NK-92 (cell line): ENCODE results near the gene DCAF15.
"Not testable (repeated sequence)": the region's sequence is repeated elsewhere in the genome, so short reads cannot be mapped to it uniquely, and the experiment has no call there.

Experiments
- DNase-seq: peaks from one replicate; lab custom pipeline; 2025; ENCODE audit not compliant: unreplicated experiment; lab: John Stamatoyannopoulos, UW

DCAF15 gene

DNA sequence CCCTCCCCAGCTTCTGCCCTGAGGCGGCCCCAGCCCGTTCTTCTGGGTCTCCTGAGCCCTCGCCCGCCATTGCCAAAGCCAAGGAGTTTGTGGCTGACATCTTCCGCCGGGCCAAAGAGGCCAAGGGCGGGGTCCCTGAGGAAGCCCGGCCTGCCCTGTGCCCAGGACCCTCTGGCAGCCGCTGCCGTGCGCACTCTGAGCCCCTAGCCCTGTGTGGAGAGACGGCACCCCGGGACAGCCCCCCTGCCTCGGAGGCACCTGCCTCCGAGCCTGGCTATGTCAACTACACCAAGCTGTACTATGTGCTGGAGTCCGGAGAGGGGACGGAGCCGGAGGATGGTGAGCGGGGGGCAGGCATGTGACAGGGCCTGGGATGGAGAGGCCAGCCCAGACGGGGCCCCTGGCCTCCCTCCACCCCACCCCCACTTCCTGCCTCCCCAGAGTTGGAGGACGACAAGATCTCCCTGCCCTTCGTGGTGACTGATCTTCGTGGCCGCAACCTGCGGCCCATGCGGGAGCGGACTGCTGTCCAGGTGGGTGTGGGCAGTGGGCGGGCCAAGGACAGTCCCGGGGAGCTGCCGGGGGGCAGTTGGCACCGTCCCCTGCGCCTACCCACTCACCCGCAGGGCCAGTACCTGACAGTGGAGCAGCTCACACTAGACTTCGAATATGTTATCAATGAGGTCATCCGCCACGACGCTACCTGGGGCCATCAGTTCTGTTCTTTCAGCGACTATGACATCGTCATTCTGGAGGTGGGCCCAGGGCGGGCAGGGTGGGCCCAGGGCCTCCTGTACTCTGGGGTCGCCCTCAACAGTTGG, 7.0 kb downstream of the DCAF15 start:
- DNase-seq: no peak

DNA sequence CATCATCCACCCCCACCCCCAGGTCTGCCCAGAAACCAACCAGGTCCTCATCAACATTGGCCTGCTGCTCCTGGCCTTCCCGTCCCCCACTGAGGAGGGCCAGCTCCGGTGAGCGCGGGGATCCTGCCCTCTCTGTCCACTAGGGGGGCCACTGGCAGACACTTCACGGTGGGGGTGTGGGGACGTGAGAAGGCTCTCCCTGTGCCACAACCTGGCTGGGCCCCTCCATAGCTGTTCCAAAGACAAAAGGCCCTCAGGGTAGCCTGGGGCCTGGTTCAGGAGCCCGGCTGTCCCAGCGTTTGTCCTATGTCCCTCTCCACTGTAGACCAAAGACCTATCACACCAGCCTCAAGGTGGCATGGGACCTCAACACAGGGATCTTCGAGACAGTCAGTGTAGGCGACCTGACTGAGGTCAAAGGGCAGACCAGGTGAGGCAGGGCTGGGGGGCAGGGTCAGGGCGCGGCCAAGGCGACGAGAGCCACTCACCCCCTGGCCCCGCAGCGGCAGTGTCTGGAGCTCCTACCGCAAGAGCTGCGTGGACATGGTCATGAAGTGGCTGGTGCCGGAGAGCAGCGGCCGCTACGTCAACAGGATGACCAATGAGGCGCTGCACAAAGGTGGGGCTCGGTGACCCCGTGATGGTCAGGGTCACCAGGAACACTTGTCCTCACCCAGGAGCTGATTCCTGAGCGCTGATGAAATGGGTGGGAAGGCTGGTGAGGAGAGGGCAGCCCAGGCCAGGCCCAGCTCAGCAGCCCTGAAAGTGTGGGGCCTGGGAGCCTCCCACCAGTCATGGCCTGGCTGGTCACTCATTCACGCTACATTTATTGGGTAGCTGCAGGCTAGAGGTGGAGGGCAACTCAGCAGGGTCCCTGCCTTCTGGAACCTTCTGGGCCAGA, 7.9 kb downstream of the DCAF15 start:
- no peak for DNase-seq

DNA sequence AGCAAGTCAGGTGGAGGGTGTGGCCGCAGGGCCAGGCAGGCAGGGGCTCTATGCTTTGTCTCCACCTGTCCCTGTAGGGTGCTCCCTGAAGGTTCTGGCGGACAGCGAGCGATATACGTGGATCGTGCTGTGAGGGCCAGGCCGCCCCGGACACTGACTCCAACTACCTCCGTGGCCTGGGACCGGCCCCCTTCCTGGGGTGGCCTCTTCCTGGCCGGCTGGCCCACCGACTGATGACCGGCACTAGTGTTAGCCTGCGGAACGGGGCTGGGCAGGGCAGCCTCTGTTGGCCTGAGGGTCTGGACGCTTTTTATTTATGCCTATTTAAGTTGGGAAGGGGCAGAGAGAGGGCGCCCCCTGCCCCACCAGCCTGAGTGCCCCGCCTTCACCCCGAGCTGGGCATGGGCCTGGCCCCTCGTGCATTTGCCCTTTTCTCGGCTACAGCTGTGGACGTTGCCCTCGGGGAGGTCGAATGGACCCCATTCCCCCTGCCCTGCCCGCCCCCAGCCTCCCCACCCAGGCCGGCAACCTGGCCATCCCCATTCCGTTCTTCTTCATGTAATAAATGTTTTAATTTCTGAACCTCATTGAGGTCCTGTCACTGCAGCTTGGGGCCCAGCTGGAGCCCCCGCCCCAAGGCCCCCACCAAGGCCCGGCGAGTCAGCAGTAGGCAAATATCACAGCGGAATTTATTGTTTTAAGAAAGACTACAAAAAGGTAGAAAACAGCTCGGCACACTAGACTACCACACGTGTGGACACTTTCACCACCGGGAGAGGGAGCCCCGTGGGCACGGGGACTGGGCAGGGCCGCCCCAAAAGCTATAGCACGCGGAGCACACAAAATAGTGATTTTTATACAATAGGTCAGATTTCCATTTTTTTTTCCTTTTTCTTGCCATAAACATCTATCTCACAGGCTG, 8.8 kb downstream of the DCAF15 start:
- no peak for DNase-seq

DNA sequence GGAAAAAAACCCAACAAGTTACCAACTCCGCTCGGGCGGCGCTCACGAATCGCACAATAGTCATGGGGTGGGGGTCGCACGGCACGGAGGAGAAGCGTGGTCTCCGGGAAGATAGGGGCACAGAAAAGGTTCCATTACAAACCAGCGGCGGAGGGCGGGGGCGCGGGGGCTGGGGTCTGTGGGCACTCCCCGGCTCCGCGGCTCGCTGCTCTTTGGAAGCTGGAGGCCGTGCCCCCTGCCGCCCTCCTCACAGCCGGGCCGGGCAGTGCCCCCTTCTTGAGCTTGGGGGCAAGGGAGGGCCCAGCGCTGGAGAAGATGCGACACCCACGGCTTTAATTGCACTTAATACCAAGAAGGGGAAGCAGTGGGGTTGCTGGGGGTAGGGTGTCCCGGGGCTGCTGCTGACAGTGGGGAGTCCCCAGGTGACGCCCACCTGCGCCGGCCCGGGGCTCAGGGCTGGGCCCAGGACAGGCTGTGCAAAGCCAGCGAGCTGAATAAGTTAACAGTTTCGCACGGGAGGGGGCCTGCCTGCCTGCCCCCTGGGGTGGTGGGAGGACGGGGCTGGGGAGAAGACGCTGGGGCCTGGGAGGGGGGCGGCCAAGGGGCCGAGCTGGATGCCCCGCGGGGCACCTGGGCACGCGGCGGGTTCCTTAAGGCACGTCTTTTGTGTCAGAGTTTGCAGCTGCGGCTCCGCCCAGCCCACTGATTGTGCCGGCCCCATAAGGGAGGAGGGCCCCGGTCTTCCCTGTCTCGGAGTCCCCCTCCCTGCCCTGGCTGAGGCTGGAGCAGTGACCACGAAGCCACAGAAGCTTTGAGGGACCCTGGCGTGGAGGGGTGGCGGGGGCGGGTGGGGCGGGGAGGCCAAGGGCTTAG, 9.8 kb downstream of the DCAF15 start:
- no peak for DNase-seq

DNA sequence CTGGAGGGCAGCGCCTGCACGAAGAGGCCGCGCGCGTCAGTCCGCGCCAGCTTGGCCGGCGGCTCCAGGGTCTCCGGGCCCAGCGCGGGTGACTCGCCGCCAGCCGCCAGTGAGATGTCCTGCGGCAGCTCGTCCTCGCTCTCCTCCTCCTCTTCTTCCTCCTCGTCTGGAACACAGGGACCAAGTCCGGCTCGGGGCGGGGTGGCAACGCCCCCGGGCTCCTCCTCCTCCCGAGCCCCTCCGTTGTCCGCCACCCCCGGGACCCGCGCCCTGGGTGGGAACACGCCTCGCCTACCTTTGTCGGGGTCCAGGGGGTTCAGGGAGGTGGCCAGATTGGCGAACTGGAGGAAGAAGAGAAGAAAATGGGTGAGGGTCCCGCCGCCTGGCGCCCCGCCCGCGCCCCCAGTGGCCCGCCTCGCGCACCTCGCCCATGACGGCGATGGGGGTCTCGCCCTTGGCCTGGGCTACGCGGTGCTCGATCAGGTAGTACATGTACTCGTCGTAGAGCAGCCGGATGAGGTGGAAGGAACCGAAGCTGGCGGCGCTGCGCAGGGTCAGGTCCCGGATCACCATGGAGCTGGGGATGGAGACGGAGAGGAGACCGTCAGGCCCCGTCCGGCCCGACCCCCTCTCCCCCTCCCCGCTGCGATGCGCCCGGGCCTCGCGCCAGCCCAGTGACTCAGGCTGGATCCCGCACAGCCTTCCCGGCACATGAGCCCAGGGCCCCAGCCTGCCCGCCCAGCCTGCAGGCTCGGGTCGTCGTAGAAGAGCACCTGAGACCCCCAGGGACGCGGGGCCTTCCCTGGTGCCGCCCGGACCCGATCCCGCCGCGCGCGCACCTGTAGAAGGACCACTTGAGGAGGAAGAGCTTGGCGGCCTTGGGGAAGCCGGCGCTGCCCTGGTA, 10.6 kb downstream of the DCAF15 start:
- DNase-seq: no peak

DNA sequence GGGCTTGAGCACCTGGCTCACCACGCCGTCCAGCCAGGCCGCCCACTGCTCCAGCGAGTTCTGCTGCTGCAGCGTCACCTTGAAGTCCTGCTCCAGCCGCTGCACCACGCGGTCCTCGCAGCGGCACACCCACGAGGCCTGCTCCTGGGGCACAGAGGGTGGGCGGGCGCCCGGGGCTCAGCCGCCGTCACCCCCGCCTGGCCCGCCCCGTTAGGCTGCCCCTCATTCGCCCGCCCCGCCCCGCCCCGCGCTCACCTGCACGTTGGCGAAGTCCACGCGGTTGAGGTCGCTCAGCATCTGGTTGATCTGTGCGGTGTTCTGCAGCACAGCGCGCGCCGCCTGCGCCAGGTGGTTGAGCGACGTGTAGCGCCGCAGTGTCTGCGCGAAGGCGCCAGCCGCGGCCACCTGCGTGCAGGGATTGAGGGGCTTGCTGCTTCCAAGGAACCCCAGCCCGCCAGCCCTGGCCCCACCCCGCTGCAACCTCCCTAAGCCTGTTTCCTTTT, 11.3 kb downstream of the DCAF15 start:
- no peak for DNase-seq

DNA sequence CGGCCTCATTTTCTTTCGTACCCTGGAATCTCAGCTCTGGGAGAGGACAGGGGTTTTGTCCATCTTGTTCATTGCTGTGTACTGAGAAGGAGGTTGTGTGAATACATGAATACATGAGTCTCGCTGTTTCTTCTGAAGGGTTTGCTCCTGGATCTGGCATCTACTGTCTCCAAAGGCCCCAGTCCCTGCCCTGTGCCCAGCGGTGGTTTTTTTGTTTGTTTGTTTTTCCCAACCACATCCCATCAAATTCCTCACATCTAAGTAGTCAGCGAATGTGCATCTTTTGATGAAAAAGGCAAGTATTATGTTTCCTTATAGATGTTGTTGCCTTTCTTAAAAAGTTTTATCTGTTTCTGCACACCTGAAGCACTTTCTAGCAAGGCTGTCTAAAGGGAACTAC, 12.5 kb downstream of the DCAF15 start:
- no peak for DNase-seq

DNA sequence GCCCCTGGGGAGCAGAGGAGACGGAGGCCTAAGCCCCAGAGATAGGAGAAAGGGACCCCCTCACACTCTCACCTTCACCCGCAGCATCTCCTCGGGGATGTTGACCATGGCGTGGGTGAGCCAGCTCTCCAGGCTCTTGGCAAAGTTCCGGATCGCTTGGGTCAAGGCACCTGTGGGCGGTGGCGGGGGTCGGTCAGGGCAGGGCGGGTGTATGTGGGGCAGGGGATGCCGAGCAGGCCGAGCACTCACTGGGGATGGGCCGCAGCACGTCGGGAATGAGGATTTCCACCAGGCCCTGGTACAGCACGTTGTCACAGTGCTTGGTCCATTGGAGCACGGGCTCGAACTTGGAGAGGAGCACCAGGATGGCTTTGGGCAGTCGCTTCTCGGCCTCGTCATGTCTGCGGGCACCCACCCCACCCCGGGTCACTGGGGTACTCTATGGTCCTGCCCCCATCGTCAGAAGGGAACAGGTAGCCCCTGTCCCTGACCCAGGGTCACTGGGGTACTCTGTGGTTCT, 13.1 kb downstream of the DCAF15 start:
- DNase-seq: no peak

DNA sequence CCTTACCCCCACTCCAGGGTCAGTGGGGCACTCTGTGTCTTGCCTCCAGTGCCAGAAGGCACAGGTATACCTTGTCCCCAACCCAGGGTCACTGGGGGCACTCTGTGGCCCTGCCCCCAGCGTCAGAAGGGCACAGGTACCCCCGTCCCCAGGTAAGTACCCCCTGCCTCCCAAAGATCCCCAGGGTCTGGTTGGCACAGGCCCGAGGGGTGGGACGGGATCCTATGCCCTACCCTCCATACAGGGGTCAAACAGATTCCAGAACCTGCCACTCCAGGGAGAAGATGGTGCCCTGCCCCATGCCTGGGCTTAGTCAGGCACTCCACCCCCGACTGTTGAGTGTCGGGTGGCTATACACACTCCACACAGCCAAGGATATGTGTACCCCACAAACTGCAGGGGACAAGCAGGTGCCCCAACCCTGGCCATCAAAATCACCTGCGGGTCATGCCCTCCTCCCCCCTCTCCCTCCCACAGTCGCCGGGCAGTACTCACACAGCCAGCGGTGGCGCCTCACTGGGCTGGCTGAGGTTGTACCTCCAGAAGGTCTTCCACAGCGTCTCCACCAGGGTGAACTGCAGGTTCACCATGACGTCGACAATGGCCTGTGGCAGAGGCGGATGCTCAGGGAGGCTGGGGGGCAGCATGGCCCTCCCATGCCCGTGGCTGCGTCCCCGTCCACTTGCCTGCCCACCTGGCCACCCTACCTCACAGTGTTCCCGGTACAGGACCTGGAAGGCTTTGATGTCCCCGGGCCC, 13.8 kb downstream of the DCAF15 start:
- no peak for DNase-seq

DNA sequence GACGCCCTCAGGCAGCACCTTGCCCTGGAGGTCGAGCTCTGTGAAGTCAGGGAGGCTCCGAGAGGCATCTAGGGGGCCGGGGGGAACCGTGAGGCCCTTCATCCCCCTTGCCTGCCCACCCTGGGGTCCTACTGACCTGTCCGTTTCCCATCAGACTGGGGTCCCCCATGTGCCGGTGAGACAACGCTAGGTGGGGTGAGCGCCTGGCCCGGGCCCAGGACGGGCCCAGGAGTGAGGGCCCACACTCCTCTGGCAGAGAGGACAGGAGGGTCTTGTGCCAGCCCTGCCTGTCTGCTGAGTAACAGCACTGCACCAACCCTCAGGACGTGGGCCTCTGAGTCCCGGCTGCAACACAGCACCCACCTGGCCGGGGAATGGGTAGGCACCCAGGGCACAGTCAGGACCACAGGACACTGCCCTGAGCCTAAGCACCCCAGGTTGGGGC, 14.4 kb downstream of the DCAF15 start:
- no peak for DNase-seq

DNA sequence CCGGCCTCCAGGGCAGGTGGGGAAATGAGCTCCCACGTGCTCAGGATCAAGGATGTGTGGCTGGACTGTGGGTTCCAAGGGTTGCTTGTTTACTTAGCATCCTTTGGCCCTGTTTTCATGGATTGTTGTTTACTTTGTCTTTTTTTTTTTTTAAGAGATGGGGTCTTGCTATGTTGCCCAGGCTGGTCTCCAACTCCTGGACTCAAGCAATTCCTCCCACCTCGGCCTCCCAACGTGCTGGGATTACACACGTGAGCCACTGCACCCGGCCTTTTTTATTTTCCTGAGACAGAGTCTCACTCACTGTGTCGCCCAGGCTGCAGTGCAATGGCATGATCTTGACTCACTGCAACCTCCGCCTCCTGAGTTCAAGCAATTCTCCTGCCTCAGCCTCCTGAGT, 14.9 kb downstream of the DCAF15 start:
- DNase-seq: not testable (repeated sequence)

DNA sequence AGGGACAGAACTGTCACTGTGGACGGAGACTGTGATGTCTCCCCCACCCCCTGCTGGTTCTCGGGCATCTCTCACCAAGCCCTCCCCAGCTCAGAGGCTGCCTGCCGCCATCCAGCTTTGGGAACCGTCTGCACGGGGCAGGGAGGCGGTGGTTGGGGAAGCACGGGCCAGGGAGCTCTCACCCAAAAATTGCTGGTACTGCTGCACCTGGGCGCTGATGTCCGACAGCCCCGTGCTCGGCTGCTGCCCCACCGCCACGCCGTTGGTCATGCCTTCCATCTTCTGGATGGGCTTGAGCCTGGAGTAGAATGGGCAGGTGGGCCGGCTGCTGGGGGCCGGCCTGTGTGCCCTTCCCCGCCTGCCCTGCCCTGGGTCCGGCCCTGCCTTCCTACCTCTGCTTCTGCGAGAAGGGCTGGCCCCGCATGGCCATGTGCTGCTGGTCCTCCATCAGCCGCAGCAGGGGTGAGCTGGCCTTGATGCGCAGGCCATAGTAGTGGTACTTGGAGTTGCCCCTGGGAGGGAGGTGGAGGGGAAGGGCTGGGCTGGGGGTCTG, 16.1 kb downstream of the DCAF15 start:
- DNase-seq: no peak

DNA sequence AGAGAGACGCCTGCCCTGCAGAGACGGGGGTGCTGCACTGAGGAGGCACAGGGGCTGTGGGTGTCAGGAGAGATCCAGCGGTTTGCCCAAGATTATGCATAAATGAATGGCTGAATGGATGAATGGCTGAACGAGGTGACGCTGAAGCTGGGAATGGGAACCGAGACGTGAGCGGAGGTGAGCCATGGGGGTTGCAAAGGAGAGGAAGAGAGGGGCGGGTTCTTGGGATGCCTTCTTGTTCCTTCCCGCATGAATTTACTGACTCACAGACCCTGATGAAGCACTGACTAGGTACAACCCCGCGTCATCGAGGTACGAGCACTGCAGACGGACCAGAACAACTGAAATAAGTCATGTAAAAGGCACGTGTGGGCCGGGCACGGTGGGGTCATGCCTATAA, 16.7 kb downstream of the DCAF15 start:
- DNase-seq: no peak

DNA sequence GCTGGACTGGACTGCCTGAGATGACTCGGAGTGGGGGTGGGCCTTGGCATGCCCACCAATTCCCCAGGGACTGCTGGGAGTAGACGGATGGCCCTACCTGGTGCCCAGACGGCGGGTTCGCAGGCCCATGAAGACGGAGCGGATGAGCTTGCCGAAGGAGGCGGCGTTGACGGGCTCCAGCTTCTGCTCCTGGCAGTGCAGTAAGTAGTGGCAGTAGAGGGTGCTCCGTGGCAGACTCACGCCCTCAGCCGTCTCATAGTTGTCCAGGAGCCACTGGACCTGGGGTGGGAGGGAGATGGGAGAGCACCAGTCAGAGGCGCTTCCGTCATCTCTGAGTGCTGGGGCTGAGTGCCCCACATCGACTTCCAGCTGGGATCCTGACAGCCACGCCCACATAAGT, 17.6 kb downstream of the DCAF15 start:
- DNase-seq: no peak

DNA sequence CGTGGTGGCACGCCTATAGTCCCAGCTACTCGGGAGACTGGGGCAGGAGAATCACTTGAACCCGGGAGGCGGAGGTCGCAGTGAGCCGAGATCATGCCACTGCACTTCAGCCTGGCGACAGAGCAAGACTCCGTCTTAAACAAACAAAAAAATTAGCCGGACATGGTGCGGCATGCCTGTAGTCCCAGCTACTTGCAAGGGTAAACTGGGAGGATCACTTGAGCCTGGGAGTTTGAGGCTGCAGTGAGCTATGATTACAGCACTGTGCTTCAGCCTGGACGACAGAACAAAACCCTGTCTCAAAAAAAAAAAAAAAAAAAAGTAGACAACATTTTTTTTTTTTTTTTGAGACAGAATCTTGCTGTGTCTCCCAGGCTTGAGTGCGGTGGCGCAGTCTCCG, 19.6 kb downstream of the DCAF15 start:
- DNase-seq: not testable (repeated sequence)

DNA sequence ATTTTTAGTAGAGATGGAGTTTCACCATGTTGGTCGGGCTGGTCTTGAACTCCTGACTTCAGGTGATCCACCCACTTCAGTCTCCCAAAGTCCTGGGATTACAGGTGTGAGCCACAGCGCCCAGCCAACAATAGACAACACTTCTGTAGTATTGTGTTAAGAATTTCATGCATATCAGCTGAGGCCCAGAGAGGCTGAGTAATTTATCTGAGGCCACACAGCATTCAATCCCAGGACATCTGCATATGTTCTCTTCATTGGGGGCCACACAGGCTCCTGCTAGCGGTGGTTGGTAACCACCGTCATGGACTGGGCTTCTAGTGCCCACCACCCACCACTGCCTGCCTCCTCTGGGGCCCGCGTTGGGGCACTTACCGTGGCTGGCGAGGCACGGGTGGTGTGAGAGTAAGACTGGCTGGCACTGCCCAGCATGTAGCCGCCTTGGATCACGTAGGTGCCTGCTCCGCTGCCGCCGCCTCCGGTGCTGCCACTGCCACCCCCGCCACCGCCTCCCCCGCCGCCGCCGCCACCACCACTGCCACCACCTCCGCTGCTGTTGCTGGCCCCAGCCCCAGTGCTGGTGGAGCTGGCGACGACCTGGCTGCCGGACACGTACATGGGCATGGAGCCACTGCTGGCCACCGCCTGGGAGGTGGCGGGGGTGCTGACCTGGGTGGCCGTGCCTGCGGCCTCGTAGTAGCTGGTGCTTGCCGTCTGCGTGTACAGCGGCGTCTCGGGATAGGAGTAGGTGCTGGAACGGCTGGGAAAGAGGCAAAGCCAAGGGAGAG, 20.3 kb downstream of the DCAF15 start:
- no peak for DNase-seq

DNA sequence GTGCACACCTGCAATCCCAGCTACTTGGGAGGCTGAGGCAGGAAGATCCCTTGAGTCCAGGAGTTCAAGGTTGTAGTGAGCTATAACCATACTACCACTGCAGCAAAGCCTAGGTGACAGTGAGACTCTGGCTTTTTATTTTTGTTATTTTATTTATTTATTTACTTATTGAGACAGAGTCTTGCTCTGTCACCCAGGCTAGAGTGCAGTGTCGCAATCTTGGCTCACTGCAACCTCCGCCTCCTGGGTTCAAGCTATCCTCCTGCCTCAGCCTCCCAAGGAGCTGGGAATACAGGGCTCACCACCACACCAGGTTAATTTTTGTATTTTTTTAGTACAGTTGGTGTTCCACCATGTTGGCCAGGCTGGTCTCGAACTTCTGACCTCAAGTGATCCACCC, 21.2 kb downstream of the DCAF15 start:
- not testable (repeated sequence) for DNase-seq
